H7 (cell line): Measurements from ENCODE around the gene CRY1. TPM values are rescaled to one million over a fixed set of nuclear protein-coding genes. Genes with fewer than 3 reads are reported as not detected.

Experiments
- DNase-seq: peaks from one replicate; pipeline ENCODE4 v3.0.0; 2012
- H3K27me3 ChIP-seq: 2 replicates; pipeline ENCODE4 v1.6.0; 2011; ENCODE audit warnings: mild to moderate bottlenecking, low read length; ENCODE audit not compliant: control insufficient read depth, insufficient read depth
- H3K36me3 ChIP-seq: replicated peaks from 2 replicates; pipeline ENCODE4 v1.5.1; 2011; ENCODE audit warnings: low read length; ENCODE audit not compliant: control insufficient read depth, insufficient read depth
- H3K4me3 ChIP-seq: 2 replicates; pipeline ENCODE4 v1.5.1; 2011; ENCODE audit warnings: low read depth, mild to moderate bottlenecking, control low read depth, low read length, moderate library complexity; ENCODE audit not compliant: insufficient read depth
- total RNA-seq: library from RNA; depleted of rRNA; stranded (reverse); fragments of >200 nt; shearing (Covaris generic); gene quantifications from 2 replicates; pipeline ENCODE4 v1.2.3, GENCODE V29; 2014

CRY1 gene
- total RNA-seq, 1 experiment from 2014 or later = 44.0 TPM

DNA sequence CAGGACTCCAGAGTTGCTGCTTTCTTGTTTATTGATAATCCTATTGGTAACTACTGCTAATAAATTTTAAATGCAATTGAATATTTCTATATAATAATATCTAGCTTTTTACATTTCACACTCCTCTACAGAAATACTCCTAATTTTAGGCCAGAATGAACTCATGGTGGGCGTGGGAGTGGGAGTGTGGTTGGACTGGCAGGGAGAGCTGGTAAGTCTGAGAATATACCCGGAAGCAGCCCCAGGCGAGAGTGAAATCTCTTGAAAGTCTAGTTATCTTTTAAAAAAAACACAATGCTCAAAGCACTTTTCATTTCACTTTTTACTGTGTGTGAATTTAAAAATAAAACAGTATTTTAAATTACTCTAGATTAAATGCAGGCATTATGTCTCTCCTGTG is 132.9 kb downstream of the CRY1 start:
- H3K36me3 ChIP-seq = no peaks in the 10 kb centered on the region; the same call in 1 of the 2 replicates
- H3K27me3 ChIP-seq = no peaks in the 10 kb centered on the region
- DNase-seq = no peak
- H3K4me3 ChIP-seq = no peak overlapping the region

- H3K4me3 ChIP-seq = no peak overlapping the region
- no peaks in the 10 kb centered on the region for H3K36me3 ChIP-seq
- DNase-seq = no peak
- peaks cover 2% of the 10 kb centered on the region; the same call in 1 of the 2 replicates for H3K27me3 ChIP-seq
Measured at GRCh38 chr12:106957583-106957982, 135.8 kb downstream of the CRY1 start.

DNA sequence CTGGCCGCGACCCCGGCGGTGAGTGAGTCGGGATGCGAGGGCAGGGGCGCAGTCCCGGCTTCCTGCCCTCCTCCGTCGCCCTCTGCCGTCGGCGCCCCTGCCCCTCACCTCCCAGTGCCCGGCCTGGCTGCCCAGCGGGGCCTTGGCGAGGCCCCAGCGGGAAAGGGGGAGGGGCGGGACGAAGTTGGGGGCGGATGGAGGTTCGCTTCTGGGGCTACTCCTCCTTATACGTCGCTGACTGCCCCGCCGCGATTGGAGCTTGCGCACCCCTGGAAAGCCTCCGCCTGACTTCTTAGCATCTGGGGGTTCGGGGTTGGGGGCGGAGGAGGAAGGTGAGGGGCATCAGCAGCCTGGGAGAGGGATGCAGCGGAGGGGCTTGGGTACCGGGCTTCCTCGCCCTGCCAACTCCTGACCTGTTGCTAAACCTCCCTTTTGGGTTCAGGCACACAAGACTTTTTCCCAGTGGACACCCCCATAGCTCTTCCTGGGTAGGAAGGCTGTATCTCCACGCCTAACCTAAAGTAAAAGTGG is 137.2 kb downstream of the CRY1 start:
- H3K36me3 ChIP-seq = no peaks in the 10 kb centered on the region
- DNase-seq = peak; percentile 90
- H3K4me3 ChIP-seq = peak overlapping the region; percentile 94
- peaks cover 2% of the 10 kb centered on the region; the same call in 1 of the 2 replicates for H3K27me3 ChIP-seq

GRCh38 chr12:106955377-106956047 is 137.8 kb downstream of the CRY1 start, which contains the start of gene TMEM263:
TMEM263 (plus strand) TSS chr12:106955907; CDS start chr12:106967117, 11,210 bp downstream.
- DNase-seq = peak; percentile 96
- H3K4me3 ChIP-seq = peak within 1 kb of the TSS; percentile 94
- no peaks in the 10 kb centered on the region for H3K36me3 ChIP-seq
- peaks cover 2% of the 10 kb centered on the region; the same call in 1 of the 2 replicates for H3K27me3 ChIP-seq

DNA sequence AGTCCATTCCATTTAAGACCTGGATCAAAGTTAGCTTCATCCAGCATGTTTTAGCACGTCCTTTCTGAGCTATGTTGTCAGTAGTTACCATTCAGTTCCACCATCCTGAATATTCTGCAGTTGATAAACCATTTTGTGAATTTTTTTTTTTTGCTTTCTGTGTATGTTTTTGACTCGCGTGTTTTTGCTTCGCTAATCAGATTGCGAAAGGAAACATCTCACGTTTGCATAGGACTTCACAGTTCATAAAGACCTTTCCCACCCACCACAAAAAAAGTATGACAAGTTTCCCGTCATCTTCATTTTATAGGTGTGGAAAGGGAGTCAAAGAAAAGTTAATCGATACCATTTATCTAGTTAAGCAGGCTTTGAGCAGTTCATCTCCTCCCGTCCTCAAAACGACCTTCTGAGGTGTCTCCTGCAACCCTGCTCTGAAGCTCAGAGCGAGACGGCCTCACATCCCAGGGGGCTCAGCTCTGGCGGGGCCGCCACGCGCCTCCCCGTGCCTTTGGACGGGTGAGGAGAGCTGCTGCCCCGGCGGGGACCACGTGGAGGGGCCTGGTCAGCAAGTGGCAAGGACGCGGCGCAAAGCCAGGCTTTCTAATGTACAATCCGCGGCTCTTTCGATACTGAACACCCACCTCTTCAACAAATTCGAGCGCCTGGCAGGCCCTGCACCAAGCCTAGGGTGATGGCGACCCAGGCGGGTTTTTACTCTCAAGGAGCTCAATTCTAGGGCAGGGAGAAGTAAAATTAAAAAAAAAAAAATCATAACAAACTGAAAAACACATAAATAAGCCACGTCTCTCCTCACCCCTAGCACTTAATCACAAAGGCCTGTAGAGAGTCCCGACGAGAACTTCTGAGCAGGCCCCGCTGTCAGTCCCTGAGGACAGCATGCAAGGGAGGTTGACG is 138.6 kb downstream of the CRY1 start:
- peak overlapping the region; percentile 94 for H3K4me3 ChIP-seq
- peaks cover 2% of the 10 kb centered on the region; the same call in 1 of the 2 replicates for H3K27me3 ChIP-seq
- no peaks in the 10 kb centered on the region for H3K36me3 ChIP-seq
- DNase-seq = peak; percentile 48

GRCh38 chr12:106953352-106954250 is 139.7 kb downstream of the CRY1 start:
- no peak for DNase-seq
- no peaks in the 10 kb centered on the region for H3K36me3 ChIP-seq
- no peak overlapping the region for H3K4me3 ChIP-seq
- peaks cover 2% of the 10 kb centered on the region; the same call in 1 of the 2 replicates for H3K27me3 ChIP-seq

- no peaks in the 10 kb centered on the region for H3K36me3 ChIP-seq
- DNase-seq = no peak
- peaks cover 2% of the 10 kb centered on the region; the same call in 1 of the 2 replicates for H3K27me3 ChIP-seq
- H3K4me3 ChIP-seq = no peak overlapping the region
Measured at GRCh38 chr12:106950591-106950990, 142.8 kb downstream of the CRY1 start.

DNA sequence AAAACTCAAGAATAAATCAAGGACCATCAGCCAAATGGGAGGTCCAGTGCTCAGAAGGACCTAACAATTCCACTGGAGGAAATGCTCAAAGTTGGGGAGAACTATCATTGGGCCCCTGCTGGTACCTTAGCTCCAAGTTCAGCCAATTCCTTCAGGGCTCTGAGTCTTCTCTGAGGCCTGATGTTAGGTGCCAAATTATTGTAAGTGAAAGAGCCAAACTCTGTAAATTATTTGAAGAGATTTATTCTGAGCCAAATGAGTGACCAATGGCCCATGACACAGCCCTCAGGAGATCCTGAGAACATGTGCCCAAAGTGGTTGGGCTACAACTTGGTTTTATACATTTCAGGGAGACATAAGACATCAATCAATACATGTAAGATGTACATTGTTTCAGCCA is 145.9 kb downstream of the CRY1 start:
- H3K27me3 ChIP-seq = no peaks in the 10 kb centered on the region
- no peak for DNase-seq
- H3K36me3 ChIP-seq = no peaks in the 10 kb centered on the region
- no peak overlapping the region for H3K4me3 ChIP-seq

DNA sequence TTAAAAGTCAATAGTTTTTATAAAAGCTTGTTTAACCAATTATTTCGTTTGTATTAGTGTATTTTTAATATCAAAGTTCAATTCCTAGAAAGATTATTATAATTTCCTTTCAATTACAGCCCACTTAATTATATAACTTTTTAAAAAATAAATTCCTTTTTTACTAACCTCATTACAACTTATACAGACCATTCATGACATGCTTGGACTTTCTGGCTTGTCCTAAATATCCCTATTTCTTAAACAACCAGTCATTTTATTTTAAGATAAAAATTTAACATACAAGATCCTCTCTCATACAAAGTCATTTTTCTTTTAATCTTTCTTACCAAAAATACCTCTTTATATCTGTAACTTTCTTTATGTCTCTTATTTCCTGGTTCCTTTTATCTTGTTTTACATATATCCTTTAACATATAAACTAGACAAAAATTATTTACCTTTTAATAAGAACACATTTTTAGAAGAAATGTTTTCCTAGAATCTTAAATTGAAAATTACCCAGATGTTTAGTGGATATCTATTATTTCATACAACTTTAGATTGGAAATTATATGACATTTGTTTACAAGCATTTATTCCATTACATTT is 148.0 kb downstream of the CRY1 start:
- no peak for DNase-seq
- H3K4me3 ChIP-seq = no peak overlapping the region
- no peaks in the 10 kb centered on the region for H3K27me3 ChIP-seq
- no peaks in the 10 kb centered on the region for H3K36me3 ChIP-seq

- Histone ChIP-seq H3K36me3 (no peaks in the 10 kb centered on the region), H3K4me3 (no peak overlapping the region), H3K27me3 (no peaks in the 10 kb centered on the region)
- DNase-seq = no peak
Measured at GRCh38 chr12:106942775-106943174, 150.6 kb downstream of the CRY1 start.

DNA sequence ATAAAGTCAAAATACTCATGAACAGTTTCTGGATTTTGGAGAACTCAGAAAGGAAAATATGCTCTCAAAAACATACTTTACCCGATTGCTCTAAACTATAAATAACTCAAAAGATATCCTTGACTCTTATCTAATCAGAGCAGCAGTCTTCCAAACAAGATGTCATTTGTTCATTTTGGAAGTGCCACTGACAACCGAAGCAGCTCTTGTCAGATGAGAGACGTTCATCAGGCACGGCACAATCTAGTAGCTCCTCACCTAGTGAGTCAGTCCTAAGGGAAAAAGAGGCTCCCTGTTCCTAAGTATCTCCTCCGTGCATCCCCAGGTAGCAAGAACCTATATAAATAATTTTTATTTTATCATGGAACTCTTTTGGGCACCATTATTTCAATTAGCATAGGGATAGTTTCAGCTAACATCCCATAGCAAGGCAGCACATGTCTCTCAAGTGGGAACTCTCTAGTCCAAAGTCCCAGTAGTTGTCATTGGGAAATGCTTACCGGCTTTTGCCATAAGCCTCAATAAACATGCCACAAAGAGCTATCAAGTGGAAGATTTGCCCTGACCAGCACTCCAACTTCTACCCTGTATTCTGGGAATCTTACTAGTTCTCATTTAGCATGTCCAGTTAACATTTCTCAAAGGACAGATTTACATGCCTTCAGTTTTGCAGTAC is 151.7 kb downstream of the CRY1 start:
- H3K4me3 ChIP-seq = no peak overlapping the region
- no peaks in the 10 kb centered on the region for H3K27me3 ChIP-seq
- H3K36me3 ChIP-seq = no peaks in the 10 kb centered on the region
- DNase-seq = no peak
